HG03060 (cell line): Measurements from ENCODE around the gene ATL3.
"Not testable (repeated sequence)": the region's sequence is repeated elsewhere in the genome, so short reads cannot be mapped to it uniquely, and the experiment has no call there.

Source experiments
- ATAC-seq: cut with Tn5 transposase; IDR thresholded peaks from one replicate; pipeline ENCODE4 v1.9.1; 2021; ENCODE audit warnings: low read depth, moderate number of reproducible peaks; ENCODE audit not compliant: unreplicated experiment

Gene ATL3

GRCh38 chr11:63629426-63629825 is 41.8 kb downstream of the ATL3 start:
- no peak for ATAC-seq

DNA sequence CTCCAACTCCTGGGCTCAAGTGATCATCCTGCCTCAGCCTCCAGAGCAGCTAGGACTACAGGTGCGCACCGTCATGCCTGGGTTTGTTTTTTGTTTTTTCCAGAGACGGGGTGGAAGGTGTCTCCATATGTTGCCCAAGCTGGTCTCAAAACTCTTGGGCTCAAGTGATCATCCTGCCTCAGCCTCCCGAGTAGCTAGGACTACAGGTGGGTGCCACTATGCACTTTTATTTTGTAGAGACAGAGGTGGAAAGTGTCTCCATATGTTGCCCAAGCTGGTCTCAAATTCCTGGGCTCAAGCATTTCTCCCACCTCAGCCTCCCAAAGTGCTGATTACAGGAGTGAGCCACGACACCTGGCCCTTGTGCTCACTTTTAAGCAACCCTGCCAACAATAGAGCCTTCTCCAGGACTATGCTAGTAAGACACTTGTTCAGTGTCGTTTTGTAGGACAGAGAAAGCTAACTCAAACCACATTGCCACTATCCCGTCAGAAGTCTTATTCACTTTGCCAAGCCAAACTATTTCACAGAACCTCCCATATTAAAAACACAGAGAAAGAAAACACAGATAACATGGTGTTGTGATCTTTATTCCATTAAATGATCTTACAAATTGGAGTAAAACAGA is 47.5 kb downstream of the ATL3 start:
- ATAC-seq, result no peak

- no peak for ATAC-seq
Observed at GRCh38 chr11:63622323-63622722, 48.9 kb downstream of the ATL3 start.

DNA sequence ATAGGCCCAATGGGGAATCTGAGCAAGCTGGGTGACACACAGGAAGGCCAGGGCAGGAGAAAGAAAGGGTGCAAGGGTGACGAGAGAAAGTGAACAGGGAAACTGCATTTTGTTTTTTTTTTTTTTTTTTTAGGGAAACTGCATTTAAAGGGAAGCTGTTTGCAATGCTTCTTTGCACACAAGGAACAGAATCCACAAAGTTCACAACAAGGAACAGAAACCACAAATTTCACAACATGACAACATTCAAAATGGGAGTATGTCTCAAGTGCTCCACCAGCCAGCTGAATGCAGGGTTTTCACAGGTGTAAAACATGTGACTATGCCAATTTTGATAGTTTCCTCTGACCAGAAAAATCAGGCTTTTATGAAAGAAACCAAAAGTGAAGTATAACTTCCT is 50.1 kb downstream of the ATL3 start:
- ATAC-seq, result no peak

DNA sequence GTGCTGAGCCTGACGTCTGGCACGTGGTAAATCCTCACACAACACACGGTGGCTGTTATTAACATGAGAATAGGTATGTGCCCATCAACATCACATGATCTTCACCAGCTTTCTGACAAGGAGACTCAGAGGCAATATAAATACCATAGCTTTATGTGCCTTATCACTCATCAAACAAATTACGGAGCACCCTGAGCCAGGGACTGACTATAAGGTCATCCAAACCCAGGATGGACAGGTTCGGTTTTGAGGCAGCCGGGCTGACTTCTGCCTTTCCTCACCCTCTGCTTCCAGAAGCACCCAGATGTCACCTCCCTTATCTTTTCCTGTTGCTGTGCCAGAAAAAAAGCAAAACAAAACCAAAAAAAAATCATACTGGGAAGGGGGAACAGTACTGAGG is 51.2 kb downstream of the ATL3 start:
- ATAC-seq, result no peak

DNA sequence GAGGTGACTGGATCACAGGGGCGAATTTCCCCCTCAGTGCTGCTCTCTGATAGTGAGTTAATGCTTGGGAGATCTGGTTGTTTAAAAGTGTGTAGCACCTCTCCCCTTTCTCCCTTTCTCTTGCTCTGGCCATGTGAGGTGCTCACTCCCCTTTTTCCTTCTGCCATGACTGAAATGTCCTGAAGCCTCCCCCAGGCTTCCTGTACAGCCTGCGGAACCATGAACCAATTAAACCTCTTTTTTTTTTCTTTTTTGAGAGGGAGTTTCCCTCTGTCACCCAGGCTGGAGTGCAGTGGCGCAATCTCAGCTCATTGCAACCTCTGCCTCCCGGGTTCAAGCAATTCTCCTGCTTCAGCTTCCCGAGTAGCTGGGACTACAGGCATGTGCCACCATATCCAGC is 53.5 kb downstream of the ATL3 start:
- ATAC-seq, result not testable (repeated sequence)

DNA sequence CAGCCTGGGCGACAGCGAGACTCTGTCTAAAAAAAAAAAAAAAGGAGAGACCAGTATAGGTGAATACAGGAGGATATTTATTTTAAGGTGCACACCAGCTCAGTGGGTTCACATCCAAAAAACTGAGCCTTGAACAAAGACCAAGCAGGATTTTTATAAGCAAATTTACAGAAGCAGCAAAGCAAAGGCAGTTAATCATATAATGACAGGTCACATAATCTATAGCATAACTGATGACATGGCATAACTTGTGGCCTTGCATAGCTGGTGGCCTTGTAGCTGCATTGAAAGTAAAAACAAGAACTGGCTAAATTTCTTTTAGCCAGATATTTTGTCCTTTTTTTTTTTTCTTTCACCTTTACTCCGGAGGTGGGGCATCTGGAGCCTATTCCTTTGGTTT is 54.2 kb downstream of the ATL3 start:
- ATAC-seq, result no peak

GRCh38 chr11:63614136-63614671 is 57.0 kb downstream of the ATL3 start, which contains the start of gene PLAAT3:
Gene PLAAT3 (minus strand): TSS chr11:63614433. CDS start chr11:63614014, 419 bp downstream.
- ATAC-seq, result no peak

DNA sequence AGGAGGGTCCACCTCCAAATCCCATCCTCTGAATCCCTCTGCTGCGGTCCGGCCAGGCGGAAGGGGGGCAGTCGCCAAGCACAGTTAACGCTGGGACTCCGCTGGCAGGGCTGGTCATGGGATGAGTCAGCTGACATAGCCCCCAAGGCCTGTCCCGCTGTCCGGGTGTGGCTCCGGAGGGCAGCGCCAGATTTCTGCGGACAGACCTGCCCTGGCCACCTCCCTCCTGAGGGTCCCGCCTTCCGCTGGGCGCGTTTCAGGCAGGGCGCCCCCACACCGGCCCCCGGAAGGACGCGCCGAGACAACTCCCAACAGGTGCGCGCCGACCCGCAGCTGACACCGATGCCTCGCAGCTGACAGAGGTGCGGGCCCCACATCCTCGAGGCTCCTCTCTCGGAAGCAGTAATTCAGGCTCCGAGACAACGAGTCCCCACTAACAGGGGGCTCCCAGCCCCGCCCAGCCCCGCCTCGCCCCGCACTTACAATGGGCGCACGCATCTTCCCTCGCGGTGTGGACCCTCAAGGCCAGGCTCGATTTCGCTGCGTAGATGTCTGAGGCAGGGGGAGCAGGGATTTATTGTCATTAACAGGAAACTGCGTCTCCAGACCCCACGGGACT is 57.5 kb downstream of the ATL3 start:
- no peak for ATAC-seq

GRCh38 chr11:63612181-63612580 is 59.0 kb downstream of the ATL3 start:
- ATAC-seq, result no peak

DNA sequence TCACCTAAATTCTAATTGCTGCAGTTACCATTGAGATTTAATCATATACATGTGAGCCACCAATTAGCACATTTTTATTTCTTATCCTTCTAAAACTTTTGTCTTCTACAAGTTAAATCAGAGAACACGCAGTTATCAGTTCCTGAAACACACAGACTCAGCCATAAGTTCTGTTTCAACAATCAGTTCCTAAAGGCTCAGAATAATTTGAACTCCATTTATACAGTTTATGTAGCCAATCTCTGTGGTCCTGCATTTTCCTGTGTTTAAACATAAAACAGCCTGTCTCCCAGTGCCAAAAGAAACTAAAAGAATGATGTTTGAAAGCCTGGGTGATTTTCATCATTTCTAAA is 59.8 kb downstream of the ATL3 start:
- no peak for ATAC-seq

- ATAC-seq, result no peak
Observed at GRCh38 chr11:63610604-63611394, 60.4 kb downstream of the ATL3 start.

DNA sequence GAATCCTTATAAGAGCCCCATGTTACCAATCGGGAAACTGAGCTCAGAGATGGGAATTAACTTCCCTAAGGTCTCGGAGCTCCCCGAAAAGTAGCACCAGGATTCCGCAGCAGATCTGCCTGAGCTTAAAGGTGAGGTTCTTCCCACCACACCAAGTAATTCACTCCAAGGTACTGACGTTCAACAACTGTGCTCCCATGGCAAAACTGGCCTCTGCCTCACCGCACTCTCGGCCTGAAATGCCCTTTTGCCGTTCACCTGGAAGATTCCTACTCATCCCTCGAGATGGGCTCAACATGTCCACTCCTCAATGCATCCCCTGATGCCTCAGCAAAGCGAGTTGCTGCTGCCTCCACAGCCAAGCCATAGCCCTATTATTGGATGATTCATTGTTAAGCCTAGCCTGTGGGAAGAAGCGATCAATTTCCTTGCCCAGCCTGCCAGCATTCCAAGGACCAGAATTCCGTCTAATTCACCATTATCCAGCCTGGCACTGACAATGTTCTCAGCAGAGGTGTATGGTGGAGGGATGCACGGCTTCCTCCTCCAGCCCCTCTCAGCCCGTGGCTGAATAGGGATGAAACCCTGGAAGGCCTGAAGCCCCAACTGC is 61.1 kb downstream of the ATL3 start:
- no peak for ATAC-seq

DNA sequence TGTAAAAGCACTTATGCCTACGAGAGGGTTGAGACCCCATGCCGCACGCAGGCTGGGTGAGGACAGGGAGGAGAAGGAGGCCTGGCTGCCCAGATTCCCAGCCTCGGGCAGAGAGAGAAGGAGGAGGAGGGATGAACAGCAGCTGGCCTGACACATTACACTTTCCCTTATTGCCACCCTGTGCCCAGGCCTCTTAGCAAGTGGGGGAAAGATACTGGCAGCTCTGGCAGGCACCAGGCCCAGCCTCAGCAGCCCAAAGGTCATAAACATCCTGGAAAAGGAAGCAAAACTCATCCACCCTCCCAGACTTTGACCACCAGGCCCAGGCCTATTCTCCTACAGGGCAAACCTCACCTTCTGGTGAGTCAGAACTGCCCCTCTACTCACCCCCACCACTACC is 61.6 kb downstream of the ATL3 start:
- ATAC-seq, result no peak

DNA sequence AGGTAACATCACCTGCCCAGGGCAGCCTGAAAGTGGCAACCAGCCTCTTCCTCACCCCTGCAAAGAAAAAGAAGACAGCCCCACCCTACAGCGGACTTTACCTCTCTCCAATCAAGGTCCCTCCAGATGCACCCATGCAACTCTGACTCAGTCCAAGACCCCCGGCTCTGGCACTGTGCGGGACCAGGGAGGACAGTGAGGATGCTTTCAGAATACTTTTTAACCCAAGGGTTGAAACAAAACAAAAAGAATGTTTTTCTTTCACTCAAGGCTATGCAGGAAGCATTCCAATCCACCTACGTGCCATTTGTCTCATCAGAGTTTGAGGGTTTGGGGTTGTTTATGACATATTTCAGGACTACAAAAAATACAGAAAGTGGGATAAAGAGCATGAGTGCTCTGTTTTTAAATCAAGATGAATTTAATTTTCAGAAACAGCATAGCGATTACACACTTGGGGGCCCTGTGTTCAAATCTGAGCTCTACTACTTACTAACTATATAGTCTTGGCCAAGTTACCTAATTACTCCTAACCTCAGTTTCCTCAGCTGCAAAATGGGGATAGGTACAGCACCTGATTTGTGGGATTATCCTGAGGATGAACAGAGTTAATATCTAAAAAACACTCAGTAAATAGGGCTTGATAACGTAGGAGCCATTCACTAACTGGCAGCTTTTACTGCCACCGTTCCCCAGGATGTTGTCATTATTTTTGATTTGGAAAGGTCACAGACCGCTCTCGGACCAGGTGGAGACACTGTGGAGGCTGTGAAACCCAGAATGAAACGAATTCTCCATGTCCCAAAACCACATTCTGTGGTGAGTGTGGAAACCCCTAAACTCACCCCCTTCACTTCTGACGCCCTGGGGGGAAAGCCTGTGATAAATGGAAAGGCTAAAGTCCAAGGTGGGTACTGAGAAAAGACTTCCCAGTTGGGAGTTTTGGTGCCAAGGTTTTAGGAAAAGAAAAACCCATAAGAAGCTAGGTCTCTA is 62.5 kb downstream of the ATL3 start:
- no peak for ATAC-seq

DNA sequence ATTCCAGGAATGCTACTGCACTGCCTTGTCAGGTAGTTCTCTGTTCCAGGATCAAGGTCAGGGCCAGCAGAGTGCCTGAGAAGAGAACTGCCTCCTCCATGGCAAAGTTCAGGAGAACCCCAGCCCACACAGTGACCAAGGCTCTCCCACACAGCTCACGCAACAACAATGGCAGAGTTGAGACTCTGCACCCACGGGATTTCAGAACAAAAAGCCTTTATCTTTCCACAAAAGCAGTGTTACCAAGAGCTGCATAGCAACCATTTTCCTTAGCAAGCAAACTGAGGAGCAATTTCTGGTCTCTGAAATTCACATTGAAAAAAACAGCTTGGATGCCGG is 68.0 kb downstream of the ATL3 start:
- no peak for ATAC-seq

DNA sequence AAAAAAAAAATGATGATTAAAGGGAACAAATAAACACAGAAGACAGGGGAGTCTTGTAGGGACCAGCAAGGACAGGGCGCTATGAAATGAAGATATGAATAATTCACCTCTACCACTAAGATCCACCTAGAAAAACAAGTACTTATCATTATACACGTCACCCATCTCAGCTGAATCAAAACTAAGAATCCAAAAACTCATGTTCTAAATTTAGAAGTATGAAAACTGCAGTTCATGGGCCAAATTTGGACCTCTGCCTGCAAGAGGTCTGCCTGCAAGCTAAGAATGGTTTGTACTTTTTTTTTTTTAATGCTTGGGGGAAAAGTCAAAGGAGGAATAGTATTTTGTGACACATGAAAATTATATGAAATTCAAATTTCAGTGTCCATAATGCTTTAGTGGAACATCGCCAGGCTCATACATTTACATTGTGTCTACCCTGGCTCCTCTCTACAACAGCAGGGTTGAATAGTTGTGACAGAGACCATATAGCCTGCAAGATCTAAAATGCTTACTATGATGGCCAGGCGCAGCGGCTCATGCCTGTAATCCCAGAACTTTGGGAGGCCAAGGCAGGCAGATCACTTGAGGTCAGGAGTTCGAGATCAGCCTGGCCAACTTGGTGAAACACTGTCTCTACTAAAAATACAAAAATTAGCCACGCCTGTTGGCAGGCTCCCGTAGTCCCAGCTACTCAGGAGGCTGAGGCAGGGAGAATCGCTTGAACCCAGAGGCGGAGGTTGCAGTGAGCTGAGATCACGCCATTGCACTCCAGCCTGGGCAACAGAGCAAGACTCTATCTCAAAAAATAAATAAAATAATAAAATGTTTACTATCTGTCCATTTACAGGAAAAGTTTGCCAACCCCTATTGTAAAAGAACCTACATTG is 68.6 kb downstream of the ATL3 start:
- not testable (repeated sequence) for ATAC-seq

DNA sequence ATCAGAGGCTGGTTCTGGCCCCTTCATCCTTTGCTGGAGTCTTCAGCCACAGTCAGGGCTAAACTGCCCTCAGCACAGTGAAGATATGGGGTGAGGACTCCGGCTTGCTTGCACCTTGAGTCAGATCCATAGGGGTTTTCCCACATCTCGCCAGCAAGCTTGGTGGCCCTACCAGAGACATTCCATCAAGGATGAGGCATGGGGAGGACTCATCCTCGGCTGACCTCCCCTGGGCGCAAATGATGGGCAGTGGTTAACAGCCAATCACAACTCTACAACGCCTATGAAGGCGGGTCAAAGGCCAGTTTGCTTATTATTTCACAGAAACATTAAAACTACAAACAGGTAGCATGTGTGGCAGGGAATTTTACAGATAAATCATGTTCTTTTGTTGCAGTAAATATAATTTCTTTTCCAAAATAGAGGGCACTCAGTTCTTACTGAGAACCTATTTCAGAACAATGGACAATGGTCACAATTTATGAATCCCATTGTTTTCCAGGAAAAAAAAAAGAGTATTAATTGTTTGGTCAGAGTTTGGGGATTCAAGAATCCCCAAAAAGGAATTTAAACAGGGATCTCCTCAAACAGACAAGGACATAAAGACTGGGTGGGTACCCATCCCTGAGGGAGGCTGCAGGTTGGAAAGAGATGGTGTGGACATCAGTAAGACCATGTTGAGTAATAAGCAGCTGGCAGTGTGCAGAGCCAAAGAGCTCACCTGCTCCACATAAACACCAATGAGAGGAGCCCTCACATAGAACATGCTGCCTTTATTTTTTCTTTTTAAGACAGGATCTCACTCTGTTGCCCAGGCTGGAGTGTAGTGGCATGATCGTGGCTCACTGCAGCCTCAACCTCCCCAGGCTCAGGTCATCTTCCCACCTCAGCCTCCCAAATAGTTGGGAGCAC is 71.7 kb downstream of the ATL3 start:
- no peak for ATAC-seq
